NCI-H1930 (cell line): ENCODE data around the gene SCARF1.

Source experiments
- DNase-seq, 2 experiments: peaks; one replicate each; lab custom pipeline; 2025; lab: John Stamatoyannopoulos, UW

Gene SCARF1

GRCh38 chr17:1648963-1649843, 3.7 kb upstream of the SCARF1 start:
- DNase-seq: peak; percentile 87 to 95

GRCh38 chr17:1648173-1648962, 2.8 kb upstream of the SCARF1 start:
- peak in 1 of 2 experiments; percentile 42 for DNase-seq

GRCh38 chr17:1647802-1648171, 2.3 kb upstream of the SCARF1 start:
- no peak for DNase-seq

- DNase-seq: no peak
These were observed 805 bp upstream of the SCARF1 start for GRCh38 chr17:1646199-1646875.

DNA sequence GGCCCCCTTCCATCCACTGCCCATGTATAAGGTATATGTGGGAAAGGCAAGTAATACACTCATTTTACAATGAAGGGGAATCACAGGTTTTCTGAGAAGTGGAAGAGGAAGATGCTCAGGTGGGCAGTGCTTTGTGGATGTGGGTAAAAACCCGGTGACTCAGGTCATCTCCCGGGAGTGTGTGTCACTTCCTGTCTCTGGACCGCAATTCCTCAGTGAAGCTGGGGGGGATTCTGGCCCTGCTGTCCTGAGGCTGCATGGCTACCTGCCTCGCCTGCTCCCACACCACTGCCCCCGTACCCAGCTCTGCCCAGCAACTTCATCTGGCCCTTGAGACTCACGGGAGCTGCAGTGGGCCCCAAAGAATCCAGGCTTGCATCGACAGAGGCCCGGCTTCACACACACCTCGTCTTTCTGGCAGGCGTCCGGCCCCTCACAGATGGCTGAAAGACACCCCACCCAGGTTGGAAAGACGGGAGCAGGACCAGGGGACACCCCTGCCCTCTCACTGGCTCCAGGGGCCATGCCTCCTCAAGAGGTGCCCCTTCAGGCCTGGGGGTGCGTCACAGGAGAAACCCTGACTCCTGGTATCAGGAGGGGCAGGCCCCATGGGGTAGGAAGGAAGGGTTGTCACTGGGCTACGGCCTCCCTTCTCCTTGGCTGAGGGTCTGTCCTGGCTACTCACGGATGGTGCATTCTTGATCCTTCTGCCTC, 882 bp downstream of the SCARF1 start:
- DNase-seq: no peak

GRCh38 chr17:1643999-1644492, 1.5 kb downstream of the SCARF1 start:
- DNase-seq: no peak

DNA sequence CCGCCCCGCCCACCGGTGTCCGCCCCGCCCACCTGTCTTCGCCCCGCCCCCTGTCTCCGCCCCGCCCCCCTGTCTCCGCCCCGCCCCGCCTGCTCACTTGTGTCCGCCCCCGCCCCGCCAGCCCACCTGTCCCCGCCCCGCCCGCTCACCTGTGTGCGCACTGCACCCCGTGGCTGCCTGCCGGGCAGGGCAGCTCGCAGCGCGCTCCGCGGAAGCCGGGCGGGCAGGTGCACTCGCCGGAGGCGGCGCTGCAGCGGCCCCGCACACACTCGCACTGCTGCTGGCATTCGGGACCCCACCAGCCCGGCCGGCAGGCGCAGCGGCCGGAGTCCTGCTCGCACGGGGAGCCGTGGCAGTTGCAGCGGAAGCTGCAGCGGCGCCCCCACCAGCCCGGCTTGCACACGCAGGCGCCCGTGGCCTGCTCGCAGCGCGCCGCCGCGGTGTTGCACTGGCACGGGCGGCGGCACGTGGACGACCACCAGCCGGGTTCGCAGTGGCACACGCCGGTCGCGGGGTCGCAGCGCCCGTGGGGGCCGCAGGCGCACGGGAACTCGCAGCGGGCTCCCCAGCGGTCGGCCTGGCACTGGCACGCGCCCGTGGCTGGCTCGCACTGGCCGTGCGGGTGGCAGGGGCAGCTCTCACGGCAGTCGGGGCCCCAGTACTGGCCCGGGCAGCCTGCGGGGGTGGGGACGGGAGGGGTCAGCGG, 2.1 kb downstream of the SCARF1 start:
- peak; percentile 60 to 66 for DNase-seq

DNA sequence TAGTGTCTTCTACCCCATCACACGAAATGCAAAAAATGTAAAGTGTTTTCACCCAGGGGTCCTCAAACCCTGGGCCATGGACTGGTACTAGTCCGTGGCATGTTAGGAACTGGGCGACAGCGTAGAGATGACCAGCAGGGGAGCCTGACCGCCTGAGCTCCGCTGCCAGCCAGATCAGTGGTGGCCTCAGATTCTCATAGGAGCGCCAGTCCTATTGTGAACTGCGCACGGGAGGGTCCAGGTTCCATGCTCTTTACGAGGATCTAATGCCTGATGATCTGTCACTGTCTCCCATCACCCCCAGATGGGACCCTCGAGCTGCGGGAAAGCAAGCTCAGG, 4.5 kb downstream of the SCARF1 start:
- no peak for DNase-seq

DNA sequence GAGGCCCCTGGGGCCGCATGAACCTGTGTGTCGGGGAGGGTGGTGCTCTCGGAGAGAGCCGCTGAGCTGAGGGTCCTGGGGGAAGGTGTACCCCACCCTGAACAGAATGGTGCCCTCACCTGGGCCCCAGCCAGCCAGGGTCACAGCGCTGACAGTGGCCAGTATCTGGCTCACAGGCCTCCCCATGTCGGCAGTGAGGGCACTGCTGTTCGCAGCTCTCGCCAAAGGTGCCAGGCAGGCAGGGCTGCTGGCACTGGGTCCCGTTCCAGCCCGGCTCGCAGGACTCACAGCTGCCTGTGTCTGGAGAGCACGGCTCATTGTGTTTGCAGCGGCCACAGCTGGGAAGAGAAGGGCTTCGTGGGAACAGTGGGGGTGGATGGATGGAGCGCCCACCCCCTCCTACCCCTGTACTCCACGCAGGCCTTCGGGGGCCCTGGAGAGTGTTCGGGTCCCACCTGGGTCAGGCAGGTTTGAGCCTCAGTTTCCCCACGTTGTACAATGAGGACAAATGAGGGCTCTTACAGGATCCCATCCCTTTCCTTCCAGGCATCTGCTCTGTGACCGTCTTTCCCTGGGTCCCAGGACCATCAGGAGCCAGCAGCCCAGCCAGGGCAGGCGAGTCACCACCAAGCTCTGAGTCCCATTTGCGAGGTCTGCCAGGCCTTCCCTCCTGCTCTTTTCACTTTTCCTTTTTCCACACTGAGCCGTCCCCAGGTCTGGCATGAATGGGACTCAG, 5.0 kb downstream of the SCARF1 start:
- DNase-seq: no peak

- no peak for DNase-seq
These were observed 5.9 kb downstream of the SCARF1 start for GRCh38 chr17:1639549-1640180.

GRCh38 chr17:1638624-1639300, 6.8 kb downstream of the SCARF1 start:
- no peak for DNase-seq

GRCh38 chr17:1638171-1638590, 7.4 kb downstream of the SCARF1 start:
- DNase-seq: no peak

- no peak for DNase-seq
These were observed 8.7 kb downstream of the SCARF1 start for GRCh38 chr17:1636732-1637285.

GRCh38 chr17:1635675-1636465, 9.7 kb downstream of the SCARF1 start:
- no peak for DNase-seq

DNA sequence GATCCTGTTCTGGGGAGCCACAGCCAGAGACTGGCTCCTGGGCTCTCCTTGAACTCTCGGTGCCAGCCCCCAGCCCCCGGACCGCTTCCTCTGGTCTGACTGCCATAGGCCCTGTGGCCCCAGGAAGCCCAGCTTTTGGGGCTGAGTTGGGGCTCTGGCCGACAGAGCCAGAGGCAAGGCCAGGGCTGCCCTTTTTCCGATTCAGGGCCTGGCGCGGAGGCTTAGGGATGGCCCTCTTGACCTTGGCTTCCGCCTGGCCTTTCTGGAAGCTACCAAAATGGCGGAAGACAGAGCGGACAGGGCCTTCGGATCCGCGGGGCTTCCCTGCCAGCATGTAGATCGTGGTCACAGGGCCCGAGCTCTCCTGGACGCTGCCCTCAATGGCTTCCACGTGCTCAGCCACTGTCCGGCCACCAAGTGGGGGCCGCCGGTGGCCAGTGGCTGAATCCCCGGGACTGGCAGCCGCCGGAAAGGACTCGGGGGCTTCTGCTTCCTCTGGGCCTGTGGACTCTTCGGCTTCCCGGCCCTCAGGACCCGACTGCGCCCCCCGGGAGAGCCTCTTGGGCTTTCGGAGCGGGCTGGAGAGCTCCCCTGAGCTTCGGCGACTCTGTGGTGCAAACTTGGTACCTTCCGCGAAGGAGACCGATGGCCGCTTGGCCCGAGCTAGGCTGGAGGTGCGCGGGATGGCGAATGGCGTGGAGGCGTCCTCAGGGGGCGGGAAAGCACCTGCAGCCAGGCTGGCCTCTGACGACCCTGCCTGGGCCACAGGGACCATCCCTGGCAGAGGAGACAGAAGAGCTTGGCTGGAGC, 10.5 kb downstream of the SCARF1 start:
- DNase-seq: no peak

GRCh38 chr17:1630662-1631061, 14.9 kb downstream of the SCARF1 start:
- no peak for DNase-seq
